ENCODE results near the gene TRIO.

GRCh38 chr5:14229734-14230133 lies 86.6 kb downstream of the TRIO start:
- no peak for TF ChIP-seq CTCF (conservative IDR thresholded peaks at IDR 0.05; ENCODE audit: low read depth, low read length)
- no peak for TF ChIP-seq EZH2 (IDR thresholded peaks at IDR 0.05; ENCODE audit: borderline replicate concordance, low read depth, low read length, poor library complexity, severe bottlenecking)

Data from A673 (cell line).